GM18519 (cell line): ENCODE measurements around the gene PRSS50.

ENCODE experiments used
- ATAC-seq: cut with Tn5 transposase; IDR thresholded peaks from one replicate; pipeline ENCODE4 v1.9.1; 2021; ENCODE audit warnings: mild to moderate bottlenecking, moderate library complexity; ENCODE audit not compliant: unreplicated experiment, low FRiP score

The PRSS50 gene

DNA sequence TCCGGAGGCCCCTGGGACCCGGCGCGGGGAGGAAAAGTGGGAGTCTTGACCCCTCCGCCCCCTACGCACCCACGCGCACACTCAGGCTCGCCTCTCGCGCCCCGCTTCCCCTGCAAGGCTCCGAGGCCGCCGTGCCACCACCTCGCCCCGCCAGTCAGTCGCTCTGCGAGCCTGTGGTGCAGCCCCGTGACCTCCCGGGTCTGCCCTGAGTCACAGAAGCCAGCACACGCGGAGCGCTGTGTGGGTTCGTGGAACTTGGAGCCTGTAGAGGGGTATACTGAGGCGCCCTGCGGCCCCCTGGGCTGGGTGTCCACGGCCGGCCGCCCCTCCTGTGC is 23.8 kb downstream of the PRSS50 start:
- no peak for ATAC-seq

DNA sequence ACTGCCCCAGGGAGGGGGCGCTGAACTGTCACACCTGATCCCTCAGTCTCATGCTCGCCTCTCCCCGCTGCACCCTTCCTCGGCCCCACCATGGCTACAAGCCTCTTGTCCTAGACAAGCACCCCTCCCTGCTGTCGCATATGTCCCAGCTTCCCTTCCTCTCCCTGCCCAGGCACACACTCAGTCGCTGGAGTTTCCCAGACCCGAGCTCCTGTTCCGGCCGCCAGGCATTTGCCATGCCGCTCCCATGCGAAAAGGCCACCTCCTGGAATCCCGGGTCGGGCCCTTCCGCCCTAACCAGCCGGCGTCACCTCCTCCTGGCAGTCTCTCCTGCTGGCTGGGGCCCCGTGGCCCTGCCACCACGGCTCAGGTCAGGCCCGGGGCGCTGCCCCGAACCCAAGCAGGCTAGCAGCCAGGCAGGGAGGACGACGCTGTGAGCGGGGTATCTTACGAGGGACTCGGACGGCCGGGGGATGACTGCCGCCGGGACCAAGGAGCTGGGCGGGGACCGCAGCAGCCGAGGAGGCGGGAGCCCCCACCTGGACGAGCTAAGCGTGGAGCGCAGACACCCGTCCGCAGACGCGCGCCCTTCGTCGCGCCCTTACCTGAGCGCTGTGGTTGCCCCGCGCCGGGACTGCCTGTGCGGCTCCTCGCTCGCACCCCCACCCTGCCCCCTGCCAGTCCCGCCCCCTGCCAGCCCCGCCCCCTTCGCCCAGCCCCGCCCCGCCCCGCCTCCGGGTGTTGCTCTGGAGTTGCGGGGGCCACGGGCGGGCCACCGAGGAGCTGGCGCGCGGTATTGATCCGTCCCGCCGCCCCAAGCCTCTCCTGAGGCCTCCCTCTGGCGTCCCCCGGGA is 24.4 kb downstream of the PRSS50 start, which contains the start of gene ALS2CL:
Gene ALS2CL (minus strand): TSS at position 642 of the 854 bp plus-strand sequence. CDS start 4,239 bp downstream, outside the sequence.
- no peak for ATAC-seq

DNA sequence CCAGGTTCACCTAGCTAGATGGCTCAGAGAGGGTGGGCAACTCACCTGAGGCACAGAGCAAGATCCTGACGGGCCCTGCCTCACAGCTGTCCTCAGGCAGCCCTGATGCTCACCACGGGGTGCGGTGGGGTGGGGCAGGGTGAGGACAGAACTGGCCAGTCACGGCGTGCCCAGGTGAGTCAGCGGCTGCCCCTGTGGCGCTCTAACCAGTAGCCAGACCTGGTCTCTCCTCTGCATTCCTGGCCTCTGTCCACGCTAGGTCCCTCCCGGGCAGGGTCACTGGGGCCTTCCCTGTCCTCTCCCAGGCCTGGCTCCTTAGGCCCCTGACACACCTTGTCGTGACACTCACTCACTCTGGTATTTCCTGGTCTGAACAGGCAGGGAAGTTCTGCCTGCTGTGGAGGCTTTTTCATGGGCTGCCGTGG is 25.1 kb downstream of the PRSS50 start:
- no peak for ATAC-seq

DNA sequence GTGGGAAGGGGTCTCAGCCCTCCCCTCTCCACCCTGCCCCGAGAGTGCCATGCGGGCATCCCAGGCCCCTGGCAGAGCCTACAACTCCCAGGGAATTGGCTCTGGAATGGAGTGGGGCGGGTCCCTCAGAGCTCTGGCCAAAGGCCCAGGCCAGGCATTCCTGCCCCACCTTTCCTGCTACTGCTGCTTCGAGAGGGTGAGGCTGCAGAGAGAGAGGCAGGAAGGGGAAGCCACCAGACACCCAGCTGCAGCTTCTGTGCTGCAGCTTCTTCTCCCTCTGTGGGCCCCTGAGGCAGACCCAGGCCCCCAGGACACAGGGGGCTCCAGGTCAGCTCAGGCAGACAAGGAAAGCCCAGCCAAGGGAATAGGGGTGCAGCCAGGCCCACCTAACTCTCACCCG is 26.9 kb downstream of the PRSS50 start:
- ATAC-seq, result no peak

GRCh38 chr3:46685446-46685845 is 32.2 kb downstream of the PRSS50 start:
- ATAC-seq, result no peak

GRCh38 chr3:46684891-46685290 is 32.8 kb downstream of the PRSS50 start:
- ATAC-seq, result no peak

DNA sequence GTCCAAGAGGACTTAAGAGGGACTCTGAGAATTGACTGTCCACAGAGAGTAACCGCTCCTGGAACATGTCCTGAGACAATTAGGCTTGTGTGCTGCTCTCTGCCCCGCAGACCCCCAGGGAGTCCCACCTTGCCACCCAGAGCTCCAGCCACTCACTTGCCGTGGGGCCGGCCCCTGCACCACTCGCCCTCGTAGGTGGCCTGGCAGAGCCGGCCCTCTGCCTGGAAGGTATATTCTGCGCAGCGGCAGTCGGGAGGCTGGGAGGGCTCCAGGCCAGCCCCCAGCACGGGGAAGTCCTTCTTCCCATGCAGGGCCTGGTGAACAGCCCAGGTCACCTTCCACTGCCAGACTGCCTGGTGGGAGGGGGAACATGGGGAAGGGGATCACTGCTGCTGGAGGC is 34.7 kb downstream of the PRSS50 start:
- no peak for ATAC-seq

- no peak for ATAC-seq
These were observed 35.7 kb downstream of the PRSS50 start for GRCh38 chr3:46681856-46682540.

DNA sequence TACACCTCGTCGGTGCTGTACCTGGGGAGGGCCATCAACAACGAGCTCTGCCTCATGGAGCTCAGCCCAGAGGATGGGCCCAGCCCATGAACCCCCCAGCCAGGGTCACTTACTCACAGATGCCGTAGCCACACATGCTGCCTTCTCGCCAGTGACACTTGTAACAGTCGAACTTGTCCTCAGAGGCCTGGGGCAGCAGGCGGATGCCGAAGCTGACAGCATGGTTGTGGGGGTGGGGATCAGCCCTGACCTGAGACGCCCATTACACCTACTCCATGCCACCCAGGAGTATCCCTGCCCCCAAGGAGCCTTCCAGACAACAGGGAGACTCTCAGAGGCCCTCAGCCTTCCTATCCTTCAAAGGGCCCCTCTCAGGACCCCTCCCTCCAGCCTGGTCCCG is 36.3 kb downstream of the PRSS50 start:
- ATAC-seq, result no peak

DNA sequence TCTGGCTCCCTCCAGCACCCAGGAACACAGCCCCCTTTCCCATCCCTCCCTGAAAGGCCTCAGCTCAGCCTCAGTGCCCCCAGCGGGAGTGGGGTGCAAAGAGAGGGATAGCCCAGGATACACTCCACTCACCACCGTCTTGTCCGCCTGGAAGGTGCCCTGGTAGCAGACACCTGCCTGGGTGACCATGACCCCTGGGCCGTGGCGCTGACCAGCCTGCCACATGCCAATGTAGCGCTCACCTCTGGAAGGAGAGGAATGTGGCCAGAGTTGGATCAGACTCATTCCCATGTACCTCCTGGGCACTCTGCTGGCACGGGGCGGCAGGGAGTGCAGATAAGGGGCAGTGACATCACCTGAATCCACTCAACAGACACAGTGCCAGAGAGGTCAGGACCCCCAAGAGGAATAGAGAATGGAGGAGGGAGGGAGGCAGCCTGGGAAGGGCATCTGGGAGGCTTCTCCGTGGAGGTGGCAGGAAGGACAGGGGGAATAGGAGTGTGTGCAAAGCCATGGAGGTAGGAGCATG is 37.3 kb downstream of the PRSS50 start:
- no peak for ATAC-seq

DNA sequence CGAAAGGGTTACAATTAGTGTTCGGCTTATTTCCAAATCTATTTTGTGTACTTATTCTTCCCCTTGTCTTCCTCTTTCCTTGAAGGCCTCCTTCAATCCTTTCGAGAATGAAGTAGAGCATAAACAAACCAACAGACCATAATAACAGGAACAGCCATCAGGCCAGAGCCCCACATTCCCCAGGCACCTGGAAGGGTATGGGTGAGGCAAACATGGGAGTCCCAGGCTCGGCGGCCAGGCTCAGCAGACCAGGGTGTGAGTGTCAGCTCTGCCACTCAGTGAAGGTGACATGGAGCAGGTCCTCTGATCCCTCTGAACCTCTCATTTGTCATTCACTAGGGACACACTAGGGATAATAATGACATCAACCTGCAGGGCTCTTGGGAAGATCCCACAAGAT is 38.0 kb downstream of the PRSS50 start:
- no peak for ATAC-seq

DNA sequence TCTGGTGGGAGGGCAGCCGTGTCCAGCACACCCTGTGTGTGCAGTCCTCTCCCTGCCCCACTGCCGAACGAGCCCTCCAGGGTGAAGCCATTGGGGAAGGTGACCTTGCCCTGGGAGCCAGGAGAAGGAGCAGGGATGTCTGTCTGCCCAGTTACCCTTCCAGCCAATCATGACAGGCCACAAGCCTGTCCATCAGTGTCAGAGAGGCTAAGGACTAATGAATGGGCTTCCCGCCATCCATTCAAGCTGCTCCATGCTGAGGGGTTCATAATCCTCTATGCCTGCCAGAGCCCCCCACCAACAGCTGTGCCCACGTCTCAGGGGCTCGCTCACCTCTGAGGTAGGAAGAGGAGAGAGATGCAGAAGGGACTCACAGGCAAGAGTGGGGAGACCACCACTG is 39.4 kb downstream of the PRSS50 start:
- ATAC-seq, result no peak

GRCh38 chr3:46677411-46677726 is 40.3 kb downstream of the PRSS50 start:
- ATAC-seq, result no peak

DNA sequence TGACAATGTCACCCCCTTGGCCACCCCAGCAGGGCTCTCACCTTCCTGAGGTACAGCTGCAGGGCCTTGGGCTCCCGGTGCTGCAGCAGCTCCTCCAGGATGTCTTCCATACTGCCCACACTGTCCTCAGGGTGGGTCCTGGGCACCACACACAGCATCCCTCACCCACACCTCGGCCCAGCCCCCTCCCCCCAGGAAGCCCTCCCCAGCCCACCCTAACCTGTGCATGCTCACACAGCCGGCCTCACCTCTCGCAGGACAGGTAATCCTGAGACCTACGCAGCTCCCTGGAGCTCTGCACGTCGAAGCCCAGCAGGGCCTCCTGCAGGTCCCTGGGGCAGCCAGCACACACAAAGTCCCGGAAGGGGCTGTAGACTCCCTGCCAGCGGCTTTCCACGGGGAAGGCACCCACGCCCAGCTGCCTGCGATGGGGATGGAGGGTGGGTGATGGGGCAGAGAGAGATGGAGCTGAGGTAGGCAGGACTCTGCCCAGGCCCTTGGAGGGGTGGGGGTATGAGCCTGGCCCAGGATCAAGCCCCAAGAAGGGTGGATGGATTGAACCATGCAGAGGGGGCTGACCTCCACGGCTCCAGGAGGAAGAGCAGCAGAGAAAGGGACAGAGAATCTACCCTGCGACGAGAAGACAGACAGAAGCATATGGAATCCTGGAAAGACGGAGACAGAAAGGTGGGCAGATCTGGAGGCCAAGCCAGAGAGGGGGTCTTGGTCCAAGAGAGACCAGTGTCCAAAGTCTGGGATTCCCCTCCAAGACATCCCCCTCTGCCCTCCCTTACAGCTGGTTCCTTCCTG is 40.9 kb downstream of the PRSS50 start:
- ATAC-seq, result no peak

- ATAC-seq, result no peak
These were observed 41.7 kb downstream of the PRSS50 start for GRCh38 chr3:46675843-46676567.

GRCh38 chr3:46675426-46675825 is 42.2 kb downstream of the PRSS50 start:
- ATAC-seq, result no peak

GRCh38 chr3:46674031-46674845 is 43.4 kb downstream of the PRSS50 start:
- ATAC-seq, result no peak

DNA sequence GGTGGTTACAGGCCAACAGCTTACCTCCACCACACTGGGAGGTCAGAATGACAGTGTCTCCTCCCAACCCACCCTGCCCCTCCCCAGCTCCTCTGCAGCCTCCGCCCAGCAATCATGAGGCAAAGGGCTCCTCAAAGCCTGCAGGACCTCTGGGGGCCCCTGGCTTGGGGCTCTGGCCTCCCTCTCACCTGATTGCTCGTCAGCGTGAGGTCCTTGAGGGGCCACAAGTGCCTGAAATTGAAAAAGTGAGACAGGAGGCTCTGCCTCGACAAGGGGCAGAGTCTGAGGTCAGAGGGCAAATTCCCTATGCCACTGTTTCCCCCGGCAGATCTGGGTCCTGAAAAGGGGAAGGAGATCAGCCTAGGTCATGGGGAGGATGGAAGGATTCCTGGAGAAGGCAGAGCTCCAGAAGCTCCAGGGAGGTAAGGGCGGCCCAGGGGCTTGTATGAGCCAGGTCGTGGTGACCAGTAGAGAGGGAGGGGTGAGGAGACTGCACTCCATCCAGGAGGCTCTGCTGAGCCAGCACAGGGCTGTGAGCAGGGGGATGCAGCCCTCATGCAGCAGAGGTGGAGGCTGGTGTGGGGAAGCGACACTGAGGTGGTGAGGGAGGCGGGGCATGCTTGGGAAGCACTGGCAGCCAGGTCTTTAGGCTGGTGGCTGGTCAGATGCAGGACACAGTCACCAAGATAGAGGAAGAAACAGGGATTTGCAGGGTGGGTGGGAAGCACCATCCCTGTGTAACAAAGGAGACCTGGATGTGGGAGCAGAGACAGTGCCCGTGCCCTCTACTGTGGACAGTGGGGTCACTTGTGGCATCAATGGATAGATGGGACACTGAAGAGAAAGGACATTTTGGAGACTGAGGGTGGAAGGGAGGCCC is 44.3 kb downstream of the PRSS50 start:
- ATAC-seq, result no peak

DNA sequence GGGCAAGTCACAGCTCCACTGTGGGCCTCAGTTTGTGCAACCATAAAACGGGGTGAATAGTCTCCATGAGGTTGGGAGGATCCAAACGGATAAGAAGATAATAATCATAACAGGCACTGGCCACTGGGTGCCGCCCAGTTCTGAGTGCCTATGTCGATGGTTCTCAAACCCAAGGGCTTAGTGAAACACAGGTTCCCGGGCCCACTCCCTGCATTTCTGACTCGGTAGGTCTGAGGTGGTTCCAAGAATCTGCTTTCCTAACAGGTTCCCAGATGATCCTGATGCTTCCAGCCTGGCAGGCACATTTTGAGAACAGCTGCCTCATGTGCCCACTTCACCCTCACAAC is 45.3 kb downstream of the PRSS50 start:
- no peak for ATAC-seq
